GM18861 (cell line): ENCODE data around the gene ABR.
"Not testable (repeated sequence)": the region's sequence is repeated elsewhere in the genome, so short reads cannot be mapped to it uniquely, and the experiment has no call there.

Experiments
- ATAC-seq: cut with Tn5 transposase; IDR thresholded peaks from one replicate; pipeline ENCODE4 v1.9.1; 2021; ENCODE audit not compliant: unreplicated experiment

ABR gene

DNA sequence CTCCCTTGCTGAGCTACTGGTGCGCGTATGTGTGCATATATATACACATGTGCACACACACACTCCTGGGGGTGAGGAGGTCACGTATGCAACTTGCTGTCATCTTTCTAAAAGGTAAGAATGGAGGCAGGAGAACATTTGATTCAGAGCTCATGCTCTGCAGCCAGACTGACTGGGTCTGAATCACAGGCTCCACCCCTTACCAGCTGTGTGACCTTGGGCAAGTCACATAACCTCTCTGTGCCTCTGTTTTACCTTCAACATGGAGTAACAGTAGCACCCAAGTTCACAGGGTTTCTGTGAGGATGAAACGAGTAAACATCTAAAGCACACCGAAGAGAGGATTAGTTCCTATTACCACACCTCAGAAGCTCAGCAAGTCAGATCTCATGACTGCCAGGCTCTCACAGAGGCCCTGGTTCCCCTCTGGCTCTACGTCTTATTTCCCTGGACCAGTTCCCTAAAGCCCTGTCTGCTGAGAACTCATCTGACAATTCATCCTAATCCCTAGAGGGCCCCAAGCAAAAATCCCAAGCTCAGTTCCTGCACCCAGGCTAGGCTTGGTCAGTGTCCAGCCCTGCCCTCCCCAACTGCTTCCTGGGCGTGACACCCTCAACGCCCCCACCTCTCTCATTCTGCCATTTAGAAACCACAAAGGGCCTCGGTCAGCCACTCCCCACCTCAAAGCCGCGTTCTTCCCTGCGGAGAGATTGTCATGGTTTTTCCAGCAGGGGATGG is 28.7 kb downstream of the ABR start:
- ATAC-seq, result no peak

DNA sequence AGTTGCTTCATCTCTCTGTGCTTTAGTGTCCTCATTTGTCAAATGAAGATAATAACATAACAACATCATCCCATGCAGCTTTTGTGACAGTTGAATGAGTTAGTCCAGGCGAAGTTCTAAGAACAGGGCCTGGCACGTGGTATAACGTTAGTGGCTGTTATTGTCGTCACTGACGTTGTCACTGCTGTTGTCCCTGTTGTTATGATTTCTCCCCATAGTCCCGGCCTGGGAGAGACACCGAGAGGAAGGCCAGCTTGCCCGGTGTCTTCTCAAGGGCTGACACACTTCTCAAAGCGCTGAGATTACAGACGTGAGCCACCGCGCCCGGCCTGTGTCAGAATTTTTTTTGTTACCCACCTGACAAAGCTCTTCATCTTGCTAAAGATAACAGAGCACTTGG is 29.9 kb downstream of the ABR start:
- no peak for ATAC-seq

DNA sequence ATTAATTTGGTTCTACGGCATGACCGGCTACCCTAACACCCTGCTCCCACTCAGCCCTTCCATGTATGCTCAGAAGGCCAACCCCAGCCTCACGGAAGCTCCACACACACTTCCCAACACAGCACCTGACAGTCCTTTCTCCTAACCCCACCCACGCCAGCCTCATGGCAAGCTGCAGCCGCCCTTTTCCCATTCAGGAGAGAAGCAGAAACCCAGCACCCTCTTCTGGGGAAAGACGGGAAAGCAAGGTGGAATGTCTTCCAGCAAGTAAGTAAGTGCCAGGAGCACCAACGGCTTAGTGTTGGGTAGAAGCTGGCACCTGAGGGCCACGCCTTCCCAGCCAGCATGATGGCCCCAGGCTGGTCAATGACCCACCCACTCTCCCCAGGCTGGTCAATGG is 32.1 kb downstream of the ABR start:
- no peak for ATAC-seq

DNA sequence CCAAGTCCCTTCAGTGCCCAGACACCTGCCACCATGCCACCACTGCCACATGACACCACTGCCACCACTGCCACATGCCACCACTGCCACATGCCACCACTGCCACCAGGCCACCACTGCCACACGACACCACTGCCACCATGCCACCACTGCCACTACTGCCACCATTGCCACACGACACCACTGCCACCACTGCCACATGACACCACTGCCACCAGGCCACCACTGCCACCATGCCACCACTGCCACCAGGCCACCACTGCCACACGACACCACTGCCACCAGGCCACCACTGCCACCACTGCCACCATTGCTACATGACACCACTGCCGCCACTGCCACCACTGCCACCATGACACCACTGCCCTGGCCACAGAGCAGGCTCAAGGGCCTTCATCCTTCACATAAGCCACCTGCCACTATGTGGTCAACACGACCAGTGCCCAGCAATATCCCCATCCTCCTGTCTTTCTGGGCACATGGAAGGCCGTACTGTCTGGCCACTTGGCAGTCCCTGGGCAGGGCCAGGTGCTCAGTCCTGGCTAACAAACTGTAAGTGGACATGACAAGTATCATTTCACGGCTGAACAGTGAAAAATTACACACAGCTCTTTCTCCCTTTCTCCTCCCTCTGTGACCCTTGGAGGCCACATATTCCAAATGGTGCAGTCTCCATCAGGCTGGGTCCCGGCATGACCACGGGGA is 33.1 kb downstream of the ABR start:
- no peak for ATAC-seq

- ATAC-seq, result no peak
Measured at GRCh38 chr17:1145311-1145986, 34.3 kb downstream of the ABR start.

- no peak for ATAC-seq
Measured at GRCh38 chr17:1144162-1144561, 35.6 kb downstream of the ABR start.

GRCh38 chr17:1143573-1143972 is 36.2 kb downstream of the ABR start:
- ATAC-seq, result no peak

DNA sequence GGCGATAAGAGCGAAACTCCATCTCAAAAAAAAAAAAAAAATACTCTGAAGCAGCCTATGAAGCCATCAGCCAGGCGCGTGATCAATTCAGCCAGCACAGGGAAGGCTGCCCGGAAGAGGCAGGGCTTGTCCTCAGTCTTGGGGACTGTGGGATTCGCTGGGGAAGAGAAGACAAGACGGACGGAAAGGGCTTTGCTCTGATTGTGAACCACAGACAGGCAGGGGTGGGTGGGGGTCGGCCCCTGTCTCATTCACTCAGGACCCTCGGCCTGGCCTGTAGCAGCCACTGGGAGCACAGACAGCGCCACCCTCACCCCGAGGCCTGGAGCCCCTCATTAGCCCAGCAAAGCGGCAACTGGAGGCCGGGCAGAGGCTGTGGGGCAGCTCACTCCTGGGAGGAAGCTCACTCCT is 37.2 kb downstream of the ABR start:
- no peak for ATAC-seq

GRCh38 chr17:1137465-1137894 is 42.3 kb downstream of the ABR start:
- no peak for ATAC-seq

DNA sequence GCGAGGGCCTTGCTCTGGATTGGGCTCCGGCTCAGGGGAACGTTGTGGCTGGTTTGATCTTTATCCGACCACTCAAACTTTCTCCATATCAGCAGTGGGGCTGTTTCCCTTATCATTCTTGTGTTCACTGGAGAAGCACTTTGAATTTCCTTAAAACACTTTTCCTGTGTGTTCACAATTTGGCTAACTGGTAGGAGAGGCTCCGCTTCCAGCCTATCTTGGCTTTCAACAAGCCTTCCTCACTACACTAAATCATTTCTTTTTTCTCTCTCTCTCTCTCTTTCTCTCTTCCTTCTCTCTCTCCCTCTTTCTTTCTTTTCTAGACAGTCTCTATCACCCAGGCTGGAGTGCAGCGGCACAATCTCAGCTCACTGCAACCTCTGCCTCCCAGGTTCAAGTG is 43.0 kb downstream of the ABR start:
- ATAC-seq, result no peak

GRCh38 chr17:1134634-1135324 is 45.0 kb downstream of the ABR start:
- ATAC-seq, result no peak

DNA sequence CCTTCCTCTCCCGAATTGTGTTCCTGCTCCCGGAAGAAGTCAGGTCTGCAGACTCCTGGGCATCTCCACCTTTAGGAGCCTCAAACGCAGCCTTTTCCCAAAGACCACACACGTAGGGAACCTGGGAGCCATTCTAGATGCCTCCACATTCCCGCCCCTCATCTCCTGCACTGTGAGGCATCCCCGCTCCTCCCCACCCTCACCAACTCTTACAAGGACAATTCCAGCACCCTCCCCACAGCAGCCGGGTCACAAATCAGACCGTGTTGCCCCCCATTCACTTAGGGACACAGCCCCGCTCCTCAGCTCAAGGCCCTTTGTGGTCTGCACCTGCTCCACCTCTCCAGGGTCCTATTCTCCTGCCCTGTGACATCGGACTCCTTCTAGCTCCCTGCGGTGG is 49.6 kb downstream of the ABR start:
- ATAC-seq, result no peak

DNA sequence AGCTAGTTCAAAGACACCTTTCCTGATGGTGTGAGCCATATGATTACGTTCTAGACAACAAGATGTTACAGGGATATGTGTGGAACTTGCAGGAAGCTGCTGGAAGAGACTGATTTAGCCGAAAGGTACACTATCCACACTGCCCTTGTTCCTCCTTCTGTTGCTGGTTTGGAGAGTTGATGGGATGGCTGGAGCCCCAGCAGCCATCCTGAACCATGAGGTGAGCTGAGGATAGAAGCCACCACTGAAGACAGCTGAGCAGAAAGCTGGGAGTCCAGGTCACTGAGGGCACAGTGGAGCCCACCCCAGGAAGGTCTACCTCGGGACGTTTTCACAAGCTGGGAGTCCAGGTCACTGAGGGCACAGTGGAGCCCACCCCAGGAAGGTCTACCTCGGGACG is 51.3 kb downstream of the ABR start:
- ATAC-seq, result not testable (repeated sequence)

DNA sequence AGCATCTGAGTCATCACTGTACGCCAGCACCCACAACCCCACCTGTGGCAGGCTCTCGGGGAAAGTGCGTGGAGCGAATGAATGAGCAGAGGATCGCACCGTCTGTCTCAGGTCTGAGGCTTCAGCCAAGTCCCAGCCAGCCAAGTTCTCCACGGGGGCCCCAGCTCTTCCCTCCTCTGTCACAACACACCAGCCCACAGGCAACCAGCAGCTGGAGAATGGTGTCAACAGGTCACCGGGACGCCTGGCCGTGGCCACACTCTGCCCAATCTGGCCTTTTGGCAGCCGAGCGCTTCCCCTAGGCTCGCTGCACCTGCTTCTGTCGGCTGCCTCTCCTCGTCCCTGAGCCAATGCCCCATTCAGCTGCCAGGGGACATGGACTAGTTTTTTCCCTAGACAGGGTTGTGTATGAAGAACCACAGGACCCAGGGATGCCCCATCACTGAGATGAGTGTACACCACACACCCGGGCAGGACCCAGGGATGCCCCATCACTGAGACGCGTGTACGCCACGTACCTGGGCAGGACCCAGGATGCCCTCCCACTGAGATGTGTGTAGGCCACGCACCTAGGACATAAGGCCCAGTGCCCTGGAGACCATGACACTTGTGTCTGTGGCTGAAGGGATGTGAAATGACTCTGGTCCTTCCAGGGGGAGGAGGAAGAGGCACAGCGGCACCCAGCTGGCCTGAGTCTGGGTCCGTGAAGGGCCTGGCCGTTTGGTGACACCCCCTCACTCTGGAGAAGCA is 52.8 kb downstream of the ABR start:
- no peak for ATAC-seq

DNA sequence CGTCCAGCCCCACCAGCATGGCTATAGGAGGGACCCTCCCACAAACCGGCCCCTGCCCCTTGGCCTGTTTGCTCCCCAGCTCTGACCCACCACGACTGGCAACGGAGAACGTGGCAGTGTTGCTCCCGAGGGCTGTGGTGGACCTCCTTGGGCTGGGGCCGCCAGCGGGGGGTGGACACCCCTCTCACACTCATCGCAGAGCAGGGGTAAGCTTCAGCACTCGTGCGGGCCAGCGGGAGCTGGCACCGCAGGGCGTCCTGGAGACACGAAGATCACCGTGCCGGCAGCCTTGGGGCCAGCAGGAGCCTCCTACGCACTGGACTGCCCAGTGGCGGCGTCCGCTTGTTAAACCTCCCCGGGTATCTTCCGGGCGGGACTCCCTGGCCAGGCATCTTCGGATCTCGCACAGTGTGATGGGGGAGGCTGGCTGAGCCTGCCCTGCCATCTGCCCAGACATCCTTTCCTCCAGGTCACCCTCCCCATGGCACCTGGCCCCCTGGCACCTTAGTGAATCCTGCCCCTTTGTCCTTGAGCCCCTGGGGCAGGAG is 53.5 kb downstream of the ABR start:
- ATAC-seq, result no peak

DNA sequence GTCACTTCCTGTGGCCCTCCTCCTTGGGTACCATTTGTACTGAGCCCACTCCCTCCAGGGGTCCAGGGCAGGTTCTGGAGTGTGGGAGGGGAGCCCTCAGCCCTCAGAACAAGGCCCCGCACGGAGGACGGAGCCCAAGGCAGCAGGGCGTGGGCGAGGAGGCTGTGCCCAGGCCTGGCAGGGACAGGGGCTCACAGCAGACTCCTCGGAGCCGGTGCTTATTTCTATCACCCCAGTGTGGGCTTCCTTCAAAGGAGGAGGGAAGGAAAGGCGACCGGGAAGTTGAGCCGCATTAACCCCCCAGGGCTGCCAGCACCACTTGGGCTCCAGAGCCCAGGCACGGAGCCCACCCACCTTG is 54.0 kb downstream of the ABR start:
- ATAC-seq, result no peak

DNA sequence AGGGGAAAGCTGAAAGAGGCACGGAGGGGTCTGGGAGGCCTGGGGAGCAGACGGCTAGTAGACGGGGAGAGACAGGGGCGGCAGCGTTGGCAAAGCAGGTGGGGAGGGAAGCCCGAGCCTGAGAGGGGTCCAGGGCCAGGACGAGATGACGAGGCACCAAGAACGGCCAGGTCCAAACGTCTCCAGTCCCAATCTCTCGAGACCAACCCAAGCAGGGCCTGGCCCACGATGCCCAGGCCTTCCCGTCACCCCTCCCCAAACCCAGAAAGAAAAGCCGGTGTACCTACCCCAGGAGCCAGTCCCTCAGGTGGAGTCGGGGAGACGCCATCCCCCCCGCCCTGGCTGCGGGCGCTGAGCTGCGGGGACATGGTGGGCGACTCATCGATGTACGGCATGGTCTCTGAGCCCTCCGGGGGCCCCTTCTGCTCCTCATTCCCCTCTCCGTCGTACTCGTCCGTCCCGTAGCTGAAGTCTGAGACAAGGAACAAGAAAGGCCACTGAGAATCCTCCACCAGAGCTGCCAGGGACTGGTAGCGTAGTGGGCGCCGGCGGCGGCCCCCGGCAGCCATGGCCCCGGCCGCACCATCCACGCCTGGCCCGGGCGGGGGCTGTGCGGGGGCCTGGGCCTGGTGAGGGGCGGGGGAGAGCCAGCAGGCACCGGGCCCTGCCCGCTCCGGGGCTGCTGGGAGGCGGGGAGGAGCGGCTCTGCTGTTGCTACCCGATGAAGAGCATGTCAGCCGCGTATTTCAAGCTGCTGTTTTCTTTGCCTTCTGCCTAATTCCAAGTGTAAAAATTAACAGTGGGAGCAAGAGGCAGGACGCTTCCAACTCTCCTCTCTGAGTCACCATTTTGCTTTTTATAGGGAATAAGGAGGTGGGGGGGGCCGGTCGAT is 54.6 kb downstream of the ABR start:
- no peak for ATAC-seq

DNA sequence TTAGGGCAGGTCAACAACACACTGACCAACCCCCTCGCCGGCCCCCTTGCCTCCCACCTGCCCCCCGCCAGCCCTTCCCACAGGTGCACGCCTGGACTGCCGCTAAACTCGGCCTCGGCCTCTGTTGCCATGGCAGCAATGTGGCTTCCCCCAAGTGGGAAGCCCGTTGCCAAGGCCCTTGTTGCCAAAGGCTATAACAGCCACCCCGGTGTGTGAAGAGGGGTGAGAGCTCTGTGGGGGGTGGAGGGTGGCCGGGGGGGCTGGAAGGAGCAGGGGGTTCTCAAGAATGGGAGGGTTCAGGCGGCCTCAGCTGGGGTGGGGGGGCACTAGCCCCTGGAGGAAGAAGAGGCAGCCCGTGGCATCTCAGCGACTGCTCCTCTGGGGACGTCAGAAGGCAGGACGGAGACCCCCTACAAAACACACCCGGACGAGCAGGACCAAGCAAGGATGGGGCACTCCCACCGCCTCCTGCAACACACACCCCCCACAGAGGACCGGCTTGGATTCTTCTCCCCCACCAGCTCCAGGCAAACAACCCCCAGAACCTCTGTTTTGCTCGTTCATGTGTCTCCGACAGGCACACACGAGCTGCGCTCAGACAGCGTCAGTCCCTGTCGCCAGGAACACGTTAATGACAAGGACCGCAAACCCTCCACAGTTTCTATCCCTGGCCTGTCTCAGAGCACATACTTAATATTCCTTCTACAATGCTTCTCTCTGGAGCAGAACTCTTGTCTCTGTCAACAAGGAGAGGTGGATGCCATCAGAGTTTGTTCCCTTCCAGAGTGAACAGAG is 55.7 kb downstream of the ABR start:
- ATAC-seq, result no peak

- ATAC-seq, result no peak
Measured at GRCh38 chr17:1123393-1123831, 56.4 kb downstream of the ABR start.
